Psoas muscle (tissue), 8 donors: ENCODE data around the gene POLE3. TPM values are rescaled to one million over a fixed set of nuclear protein-coding genes. Genes with fewer than 3 reads are reported as not detected.
A peak's percentile ranks its signal among the peaks of the same experiment; 100 is the strongest.

Experiments
- ATAC-seq, 4 donors: fragments of 200-7000 bp; cut with Tn5 transposase; one replicate each; pipeline ENCODE4 v1.9.1; 2020; ENCODE audit warnings: moderate library complexity in 3 of 4, mild to moderate bottlenecking in 2 of 4
- DNase-seq, 2 donors: peaks; one replicate each; pipeline ENCODE4 v3.0.0-alpha.2; 2020
- H3K27ac ChIP-seq: fragments of 200-600 bp; one replicate; pipeline ENCODE4 v1.8.0; 2022
- H3K27me3 ChIP-seq, 3 donors: fragments of 200-600 bp in 1 of 3; one replicate each; pipeline versions ENCODE4 v1.6.1 to v1.8.0; 2013 to 2022; ENCODE audit warnings: low read length in 2 of 3, mild to moderate bottlenecking in 2 of 3, moderate library complexity in 1 of 3; ENCODE audit not compliant: insufficient read depth in 3 of 3
- H3K36me3 ChIP-seq, 2 donors: fragments of 200-600 bp in 1 of 2; one replicate each; pipeline versions ENCODE4 v1.6.1 to v1.8.0; 2013 to 2022; ENCODE audit warnings: low read depth in 1 of 2, mild to moderate bottlenecking in 1 of 2, moderate library complexity in 1 of 2; ENCODE audit not compliant: insufficient read depth in 1 of 2
- H3K4me1 ChIP-seq: fragments of 200-600 bp; one replicate; pipeline ENCODE4 v1.8.0; 2022
- H3K4me3 ChIP-seq: fragments of 200-600 bp; one replicate; pipeline ENCODE4 v1.8.0; 2022; ENCODE audit warnings: mild to moderate bottlenecking
- H3K9me3 ChIP-seq: fragments of 200-600 bp; one replicate; pipeline ENCODE4 v1.8.0; 2022
- WGBS, 3 donors: extraction: QIAGEN DNeasy Blood & Tissue Kit; methylation state at CpG; one replicate each; pipeline versions ENCODE4 v1.1.6 to v1.1.7; 2013; 5-methylcytosine and 5-hydroxymethylcytosine counted together
- intact Hi-C, 2 donors: fragments of 100-400 bp; cut with DNase I; formaldehyde crosslinking; loops; one replicate each; pipeline versions ENCODE4 v1.11.0 to v1.14.2; 2022
- polyA plus RNA-seq, 3 donors: library from polyadenylated mRNA; stranded (reverse); fragments of 200-250 nt; gene quantifications; one replicate each; pipeline ENCODE4 v1.2.3, GENCODE V29; 2013
- total RNA-seq, 4 donors: library from RNA; stranded (reverse); fragmentation: NEBNext Ultra II Directional in 2 of 4; extraction: Animal tissue kit (Norgen Biotek cat#: 25700) in 2 of 4; gene quantifications; one replicate each; pipeline versions ENCODE4 v1.2.1 to v1.2.4, GENCODE V29; 2021 to 2023
- TF ChIP-seq, protein P1 (sequence below): fragments of 200-600 bp; IDR thresholded peaks from one replicate; pipeline ENCODE4 v1.8.0; 2022; ENCODE audit warnings: antibody characterized with exemption
- donor health status: healthy with polysubstance abuse.
- donor health status: DM: no; HTN: no; CAD: no; lungs with moderate emphysema.
- donor health status: Bipolar disorder and iron deficiency.
- donor health status: healthy.
- donor health status: DM: yes; HTN: yes; CAD: no.
- donor health status: DM: no; HTN: no; CAD: no.
- donor health status: DM: no; HTN: no; CAD: no.
- donor health status: DM: yes; HTN: yes; CAD: no.

Gene POLE3
- total and polyA plus RNA-seq, 7 donors: 29.8 to 173 (median 45.4) TPM

DNA sequence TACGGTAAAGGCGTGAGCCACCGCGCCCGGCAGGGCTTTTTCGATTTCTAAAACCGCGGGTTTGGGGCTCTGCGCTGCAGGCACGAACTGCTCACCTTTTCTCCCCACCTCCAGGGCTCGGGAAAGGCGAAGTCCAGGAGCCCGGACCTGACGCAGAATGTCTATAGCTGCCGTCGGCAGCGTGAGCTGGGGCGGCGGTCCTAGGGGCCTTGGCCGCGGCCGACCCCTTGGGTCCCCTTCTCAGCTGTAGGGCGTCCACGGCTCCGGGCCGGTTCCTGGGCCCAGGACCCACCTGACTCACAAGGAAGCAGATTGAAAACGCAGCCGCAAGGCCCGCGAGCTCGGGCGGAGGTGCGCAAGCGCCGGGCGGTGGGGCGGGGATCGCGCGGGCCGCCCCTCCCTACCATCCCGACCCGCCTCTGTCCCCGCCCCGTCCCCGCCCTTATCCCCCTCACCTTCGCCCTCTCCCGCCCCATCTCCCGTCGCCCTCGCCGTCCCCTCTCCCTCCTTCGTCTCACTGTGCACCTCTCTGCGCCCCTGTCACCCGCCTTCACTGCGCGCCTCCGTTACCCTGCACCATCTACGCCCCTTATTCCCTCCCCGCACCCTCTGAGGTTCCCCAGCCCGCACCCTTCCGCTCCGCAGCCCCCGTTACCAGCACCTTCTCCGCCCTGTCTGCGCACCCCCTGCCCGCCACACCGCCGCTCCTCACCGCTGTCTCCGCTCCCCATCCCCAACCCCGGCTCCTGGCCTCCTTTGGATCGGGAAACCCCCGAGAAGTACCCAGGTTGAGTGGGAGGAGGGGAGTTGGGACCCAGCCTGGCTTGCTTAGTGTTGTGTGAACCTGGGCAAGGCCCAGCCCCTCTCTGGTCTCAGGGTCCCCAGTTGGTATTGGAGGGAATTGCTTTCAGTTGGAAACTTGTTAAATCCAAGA is 33.6 kb downstream of the POLE3 start, which contains the start of gene HDHD3:
Gene HDHD3, minus strand, starts transcription at position 353 of the 934 bp plus-strand sequence. CDS start 2,632 bp downstream, outside the sequence.
- peak; percentile 94 to 98 (median 95) for ATAC-seq
- peak within 1 kb of the TSS; percentile 76 for H3K27ac ChIP-seq

DNA sequence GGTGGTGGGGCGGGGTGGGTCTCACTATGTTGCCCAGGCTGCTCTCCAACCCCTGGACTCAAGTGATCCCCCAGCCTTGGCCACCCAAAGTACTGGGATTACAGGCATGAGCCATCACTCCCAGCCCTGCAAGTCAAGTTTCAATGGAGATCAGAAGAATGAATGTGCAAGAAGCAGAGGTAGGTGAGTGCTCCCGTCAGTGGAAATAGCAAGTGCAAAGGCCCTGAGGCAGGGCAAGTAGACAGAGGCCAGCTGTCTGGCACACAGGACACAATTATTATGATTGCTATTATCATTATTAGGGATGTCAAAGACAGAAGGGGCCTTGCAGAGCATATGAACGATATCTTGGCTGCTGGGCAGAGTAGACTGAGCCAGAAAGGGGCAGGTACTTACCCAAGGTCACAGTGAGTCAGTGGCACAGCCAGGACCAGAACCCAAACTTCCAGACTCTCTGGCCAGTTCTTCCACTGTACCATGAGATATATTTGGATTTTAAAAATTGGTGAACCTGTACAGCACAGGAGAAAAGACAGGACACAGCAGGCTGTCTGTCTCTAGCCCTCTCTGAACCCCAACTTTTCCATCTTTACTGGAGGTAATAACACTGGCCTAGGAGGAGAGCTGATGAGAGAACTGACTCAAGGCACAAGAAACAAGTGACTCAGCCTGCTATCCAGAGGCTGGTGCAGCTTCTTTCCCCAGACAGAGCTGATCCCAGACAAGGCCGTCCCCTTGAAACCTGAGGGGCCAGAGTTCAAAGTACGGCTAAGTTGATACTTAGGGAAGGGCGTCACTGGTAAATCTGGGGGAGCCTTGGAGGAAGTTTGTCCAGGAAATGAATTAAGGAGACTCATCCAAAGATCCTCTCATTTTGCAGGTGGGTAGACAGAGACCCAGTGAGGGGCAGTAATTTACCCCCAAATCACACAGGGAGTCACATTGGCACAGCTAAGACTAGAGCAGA is 35.1 kb downstream of the POLE3 start:
- ATAC-seq (no peak), DNase-seq (no peak)
- H3K27ac ChIP-seq: no peak overlapping the region
- peak overlapping the region; percentile 82 for H3K4me3 ChIP-seq
- intact Hi-C loops: no loop called here
- TF ChIP-seq, protein P1, sequence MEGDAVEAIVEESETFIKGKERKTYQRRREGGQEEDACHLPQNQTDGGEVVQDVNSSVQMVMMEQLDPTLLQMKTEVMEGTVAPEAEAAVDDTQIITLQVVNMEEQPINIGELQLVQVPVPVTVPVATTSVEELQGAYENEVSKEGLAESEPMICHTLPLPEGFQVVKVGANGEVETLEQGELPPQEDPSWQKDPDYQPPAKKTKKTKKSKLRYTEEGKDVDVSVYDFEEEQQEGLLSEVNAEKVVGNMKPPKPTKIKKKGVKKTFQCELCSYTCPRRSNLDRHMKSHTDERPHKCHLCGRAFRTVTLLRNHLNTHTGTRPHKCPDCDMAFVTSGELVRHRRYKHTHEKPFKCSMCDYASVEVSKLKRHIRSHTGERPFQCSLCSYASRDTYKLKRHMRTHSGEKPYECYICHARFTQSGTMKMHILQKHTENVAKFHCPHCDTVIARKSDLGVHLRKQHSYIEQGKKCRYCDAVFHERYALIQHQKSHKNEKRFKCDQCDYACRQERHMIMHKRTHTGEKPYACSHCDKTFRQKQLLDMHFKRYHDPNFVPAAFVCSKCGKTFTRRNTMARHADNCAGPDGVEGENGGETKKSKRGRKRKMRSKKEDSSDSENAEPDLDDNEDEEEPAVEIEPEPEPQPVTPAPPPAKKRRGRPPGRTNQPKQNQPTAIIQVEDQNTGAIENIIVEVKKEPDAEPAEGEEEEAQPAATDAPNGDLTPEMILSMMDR: no peak
- no peaks in the 10 kb centered on the region for H3K27me3 ChIP-seq
- H3K9me3 ChIP-seq: no peaks in the 10 kb centered on the region
- peaks cover 3% of the 10 kb centered on the region for H3K4me1 ChIP-seq
- WGBS, 3 donors: 85 to 95% (median 90%) methylated on average over 6 of the region's 6 CpGs
- peaks cover 7 to 29% of the 10 kb centered on the region in 2 donors for H3K36me3 ChIP-seq

More for the DNA sequence above, 33.6 kb downstream of the POLE3 start, which contains the start of gene HDHD3:
- Histone ChIP-seq H3K4me1 (peaks cover 3% of the 10 kb centered on the region), H3K9me3 (no peaks in the 10 kb centered on the region), H3K4me3 (peak within 1 kb of the TSS; percentile 82), H3K27me3 (no peaks in the 10 kb centered on the region), H3K36me3 (peaks cover 7 to 29% of the 10 kb centered on the region in 2 donors)
- WGBS, 3 donors: 1 to 3% (median 2%) methylated on average over 47 to 74 of the region's 74 CpGs
- DNase-seq: peak; percentile 83 to 89
- TF ChIP-seq, protein P1: no peak
- intact Hi-C loops: no loop called here

DNA sequence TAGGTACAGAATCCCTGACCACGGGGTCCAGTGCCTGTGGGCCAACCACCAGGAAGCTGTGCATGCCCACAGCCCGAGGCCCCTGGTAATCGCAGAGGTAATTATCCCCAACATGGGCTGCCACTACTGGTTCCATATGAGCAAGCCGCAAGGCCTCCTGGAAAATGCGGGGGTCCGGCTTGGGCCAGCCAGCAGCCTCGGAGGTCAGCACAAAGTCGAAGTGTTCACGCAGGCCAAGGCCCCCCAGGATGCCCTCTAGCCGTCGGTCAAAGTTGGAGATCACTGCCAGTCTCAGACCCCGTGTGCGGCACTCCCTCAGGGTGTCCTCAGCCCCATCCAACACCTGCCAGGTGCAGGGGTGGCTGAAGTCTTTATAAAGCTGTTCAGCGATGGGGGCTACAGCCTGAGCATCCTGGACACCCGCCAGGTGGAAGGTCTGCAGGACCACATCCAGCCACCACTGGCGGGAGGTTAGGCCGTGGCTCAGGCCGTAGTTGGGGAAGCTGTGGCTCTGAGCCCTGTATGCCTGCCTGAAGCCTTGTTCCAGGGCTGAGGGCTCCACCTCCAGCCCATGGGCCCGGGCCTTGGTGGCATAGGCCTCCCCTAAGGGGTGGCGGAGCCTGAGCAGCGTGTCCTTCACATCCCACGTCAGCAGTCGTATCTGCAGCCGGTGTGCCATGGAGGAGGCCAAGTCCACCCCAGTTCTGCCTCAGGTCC is 36.6 kb downstream of the POLE3 start:
- H3K36me3 ChIP-seq: peaks cover 7 to 29% of the 10 kb centered on the region in 2 donors
- H3K4me1 ChIP-seq: peaks cover 3% of the 10 kb centered on the region
- intact Hi-C loops: no loop called here
- TF ChIP-seq, protein P1: no peak
- 89 to 90% (median 89%) methylated on average over 24 of the region's 24 CpGs for WGBS, 3 donors
- no peak overlapping the region for H3K4me3 ChIP-seq
- H3K27me3 ChIP-seq: no peaks in the 10 kb centered on the region
- DNase-seq: no peak
- H3K9me3 ChIP-seq: no peaks in the 10 kb centered on the region
- no peak overlapping the region for H3K27ac ChIP-seq
- no peak for ATAC-seq

DNA sequence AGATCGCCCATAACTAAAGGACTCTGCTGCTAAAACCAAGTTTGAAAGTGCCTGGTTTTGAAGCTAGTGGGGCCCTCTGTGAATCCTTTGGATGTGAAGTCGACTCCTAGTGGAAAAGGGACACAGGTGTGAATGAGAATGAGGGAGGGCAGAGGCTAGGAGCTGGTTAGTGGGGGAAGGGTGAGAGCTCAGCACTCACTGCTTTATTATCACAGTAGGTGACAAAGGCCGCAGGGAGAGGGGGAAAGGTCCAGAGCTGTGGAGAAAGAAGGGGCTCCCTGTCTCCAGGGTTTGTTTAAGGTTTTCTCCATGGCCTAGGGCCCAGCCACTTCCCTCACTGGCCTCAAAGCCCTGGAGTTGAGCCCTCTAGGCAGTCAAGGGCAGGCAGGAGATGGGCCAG is 37.2 kb downstream of the POLE3 start:
- peaks cover 7 to 29% of the 10 kb centered on the region in 2 donors for H3K36me3 ChIP-seq
- H3K27me3 ChIP-seq: no peaks in the 10 kb centered on the region
- TF ChIP-seq, protein P1: no peak
- 63 to 68% (median 65%) methylated on average over 3 of the region's 3 CpGs for WGBS, 3 donors
- DNase-seq (no peak), ATAC-seq (no peak)
- peaks cover 3% of the 10 kb centered on the region for H3K4me1 ChIP-seq
- H3K9me3 ChIP-seq: no peaks in the 10 kb centered on the region
- intact Hi-C loops: no loop called here
- H3K27ac ChIP-seq: no peak overlapping the region
- H3K4me3 ChIP-seq: no peak overlapping the region
